Raji (cell line): ENCODE results near the gene WWOX.

Experiments
- POLR2A ChIP-seq: IDR thresholded peaks from 2 replicates; pipeline ENCODE4 v1.6.1; 2011; ENCODE audit warnings: low read depth, low read length, control low read depth; ENCODE audit not compliant: insufficient read depth

The WWOX gene

DNA sequence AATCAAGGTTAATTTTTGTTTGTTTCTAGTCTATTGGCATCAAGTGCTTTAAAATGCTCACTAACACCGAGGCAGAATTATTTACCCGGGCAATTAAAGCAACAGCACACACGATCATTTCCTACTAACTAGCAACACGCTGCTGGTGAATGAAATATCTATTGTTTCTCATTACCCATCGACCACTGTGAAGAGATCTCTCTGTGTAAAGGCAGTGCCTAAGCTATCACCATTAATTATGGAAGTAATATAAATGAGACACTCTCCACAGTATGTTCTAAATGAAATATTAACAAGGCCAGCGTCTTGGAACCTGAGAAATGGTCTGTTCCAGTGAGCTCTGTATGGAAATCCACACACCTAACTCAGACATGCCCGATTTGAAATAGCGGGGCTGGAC lies 1103.5 kb downstream of the WWOX start:
- TF ChIP-seq POLR2A, result no peak

DNA sequence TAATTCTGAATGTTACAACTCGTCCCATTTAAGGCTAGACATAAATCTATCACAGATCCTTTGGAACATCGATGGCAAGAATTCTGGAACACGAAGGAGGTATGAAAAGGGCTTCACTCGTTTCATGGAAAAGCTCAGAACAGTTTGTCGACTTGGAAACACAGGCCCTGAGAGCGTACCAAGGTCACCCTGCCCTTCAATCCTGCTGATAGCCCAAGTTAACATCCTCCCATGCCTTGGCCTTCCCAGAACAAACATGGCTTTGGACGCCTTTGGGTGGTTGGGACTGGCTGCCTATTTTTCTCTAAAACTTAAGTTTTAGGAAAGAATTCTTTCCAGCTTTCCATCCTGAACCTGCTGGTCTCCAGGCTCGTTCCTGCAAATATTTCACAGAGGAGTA lies 1105.0 kb downstream of the WWOX start:
- TF ChIP-seq POLR2A, result no peak

DNA sequence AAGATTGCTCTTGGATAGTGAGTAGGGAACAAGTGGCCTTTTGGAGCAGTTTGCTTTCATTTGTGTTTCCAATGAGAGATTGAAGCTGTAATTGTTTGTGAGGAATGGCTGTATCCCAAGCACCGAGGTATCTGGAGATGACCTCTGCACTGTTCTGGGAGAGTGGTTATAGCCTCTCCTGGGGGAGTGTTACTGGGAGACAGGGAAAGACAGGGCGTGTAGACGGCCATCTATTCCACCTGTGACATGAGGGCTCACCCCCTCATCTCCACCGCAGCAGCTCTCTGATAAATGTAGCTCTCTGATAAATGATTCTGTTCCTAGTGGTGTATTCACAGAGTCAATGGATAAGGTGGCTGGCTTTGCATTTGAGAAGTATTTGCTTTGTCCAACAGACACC lies 1107.4 kb downstream of the WWOX start:
- TF ChIP-seq POLR2A, result no peak

DNA sequence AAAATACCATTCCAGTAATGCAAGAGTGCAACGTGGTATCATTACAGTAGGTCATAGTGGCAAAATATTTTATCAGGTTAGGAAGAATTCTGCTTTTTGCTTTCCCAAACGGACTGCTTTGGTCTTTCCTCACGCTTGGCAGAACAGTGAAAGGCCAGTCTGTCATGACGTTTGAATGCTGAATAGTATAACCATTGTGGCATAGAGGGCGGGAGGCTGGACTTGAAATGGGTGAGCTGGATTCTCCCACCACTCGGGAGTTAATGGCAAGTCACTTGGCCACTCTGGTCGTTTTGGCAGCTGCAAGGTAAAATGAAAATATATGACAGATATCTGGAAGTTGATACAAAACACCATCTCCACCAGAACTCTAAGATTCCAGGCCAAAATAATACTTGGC lies 1109.9 kb downstream of the WWOX start:
- no peak for TF ChIP-seq POLR2A

DNA sequence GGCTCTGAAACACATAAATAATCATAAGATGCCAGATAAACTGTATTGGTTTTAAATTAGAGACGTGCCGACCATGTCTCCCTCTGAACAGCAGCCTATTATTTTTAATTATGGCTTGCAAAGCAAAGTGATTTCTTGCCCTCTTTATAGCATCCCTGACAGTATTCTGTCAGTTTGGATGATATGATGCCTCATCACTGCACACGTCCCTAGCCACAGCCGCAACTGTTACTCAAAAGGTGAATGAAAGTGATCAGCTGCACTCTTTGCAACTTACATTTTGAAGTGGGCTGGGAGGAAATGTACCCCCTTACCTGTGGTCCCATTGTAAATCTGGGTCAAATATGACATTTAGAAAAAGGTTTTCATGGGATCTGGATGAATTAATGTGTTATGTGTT lies 1111.2 kb downstream of the WWOX start:
- no peak for TF ChIP-seq POLR2A

DNA sequence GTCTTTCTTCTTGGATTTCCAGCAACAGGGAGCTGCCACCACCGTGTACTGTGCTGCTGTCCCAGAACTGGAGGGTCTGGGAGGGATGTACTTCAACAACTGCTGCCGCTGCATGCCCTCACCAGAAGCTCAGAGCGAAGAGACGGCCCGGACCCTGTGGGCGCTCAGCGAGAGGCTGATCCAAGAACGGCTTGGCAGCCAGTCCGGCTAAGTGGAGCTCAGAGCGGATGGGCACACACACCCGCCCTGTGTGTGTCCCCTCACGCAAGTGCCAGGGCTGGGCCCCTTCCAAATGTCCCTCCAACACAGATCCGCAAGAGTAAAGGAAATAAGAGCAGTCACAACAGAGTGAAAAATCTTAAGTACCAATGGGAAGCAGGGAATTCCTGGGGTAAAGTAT lies 1112.1 kb downstream of the WWOX start:
- no peak for TF ChIP-seq POLR2A

DNA sequence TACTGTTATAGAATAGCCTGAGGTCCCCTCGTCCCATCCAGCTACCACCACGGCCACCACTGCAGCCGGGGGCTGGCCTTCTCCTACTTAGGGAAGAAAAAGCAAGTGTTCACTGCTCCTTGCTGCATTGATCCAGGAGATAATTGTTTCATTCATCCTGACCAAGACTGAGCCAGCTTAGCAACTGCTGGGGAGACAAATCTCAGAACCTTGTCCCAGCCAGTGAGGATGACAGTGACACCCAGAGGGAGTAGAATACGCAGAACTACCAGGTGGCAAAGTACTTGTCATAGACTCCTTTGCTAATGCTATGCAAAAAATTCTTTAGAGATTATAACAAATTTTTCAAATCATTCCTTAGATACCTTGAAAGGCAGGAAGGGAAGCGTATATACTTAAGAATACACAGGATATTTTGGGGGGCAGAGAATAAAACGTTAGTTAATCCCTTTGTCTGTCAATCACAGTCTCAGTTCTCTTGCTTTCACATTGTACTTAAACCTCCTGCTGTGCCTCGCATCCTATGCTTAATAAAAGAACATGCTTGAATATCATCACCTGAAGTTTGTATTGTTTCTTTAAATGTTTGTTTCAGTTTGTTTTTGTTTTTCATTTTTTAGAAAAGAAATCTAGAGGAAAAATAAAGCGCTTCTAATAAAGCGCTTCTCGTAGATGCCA lies 1112.8 kb downstream of the WWOX start:
- TF ChIP-seq POLR2A, result no peak

DNA sequence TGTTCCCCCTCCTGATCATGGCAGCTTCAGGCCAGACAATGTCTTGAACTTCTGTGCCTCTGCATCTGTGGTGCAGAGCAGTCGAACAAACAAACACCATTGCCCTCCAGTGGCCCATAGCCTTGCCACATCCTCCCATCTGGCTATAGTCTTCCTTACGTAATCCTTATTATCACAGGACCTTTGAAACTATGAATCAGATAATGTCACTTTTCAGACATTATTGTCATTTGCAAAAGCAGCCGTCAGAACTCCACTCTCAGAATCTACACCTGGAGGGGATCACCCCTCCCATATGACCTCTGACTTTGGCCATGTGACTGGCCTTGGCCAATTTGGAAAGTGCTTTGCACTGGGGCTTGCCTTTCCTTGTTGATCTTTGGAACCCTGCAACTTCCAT lies 1113.8 kb downstream of the WWOX start:
- TF ChIP-seq POLR2A, result no peak

DNA sequence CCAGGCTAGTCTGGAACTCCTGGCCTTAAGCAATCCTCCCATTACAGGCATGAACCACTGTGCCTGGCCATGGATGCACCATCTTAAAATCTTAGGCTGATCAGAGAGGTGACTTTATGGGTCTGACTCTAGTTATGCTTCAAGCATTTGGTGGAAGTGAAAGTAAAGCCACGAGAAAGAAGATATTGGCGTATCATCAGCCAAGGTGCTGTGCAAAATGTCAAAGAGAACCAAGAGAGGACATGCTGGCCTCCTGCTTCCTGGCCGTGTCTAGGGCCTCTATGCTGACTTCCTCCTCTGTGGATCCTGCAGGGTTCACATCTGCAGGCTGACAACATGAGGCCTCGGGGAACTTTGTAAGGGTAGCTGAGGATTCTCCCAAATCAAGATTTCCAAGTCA lies 1115.8 kb downstream of the WWOX start:
- no peak for TF ChIP-seq POLR2A

DNA sequence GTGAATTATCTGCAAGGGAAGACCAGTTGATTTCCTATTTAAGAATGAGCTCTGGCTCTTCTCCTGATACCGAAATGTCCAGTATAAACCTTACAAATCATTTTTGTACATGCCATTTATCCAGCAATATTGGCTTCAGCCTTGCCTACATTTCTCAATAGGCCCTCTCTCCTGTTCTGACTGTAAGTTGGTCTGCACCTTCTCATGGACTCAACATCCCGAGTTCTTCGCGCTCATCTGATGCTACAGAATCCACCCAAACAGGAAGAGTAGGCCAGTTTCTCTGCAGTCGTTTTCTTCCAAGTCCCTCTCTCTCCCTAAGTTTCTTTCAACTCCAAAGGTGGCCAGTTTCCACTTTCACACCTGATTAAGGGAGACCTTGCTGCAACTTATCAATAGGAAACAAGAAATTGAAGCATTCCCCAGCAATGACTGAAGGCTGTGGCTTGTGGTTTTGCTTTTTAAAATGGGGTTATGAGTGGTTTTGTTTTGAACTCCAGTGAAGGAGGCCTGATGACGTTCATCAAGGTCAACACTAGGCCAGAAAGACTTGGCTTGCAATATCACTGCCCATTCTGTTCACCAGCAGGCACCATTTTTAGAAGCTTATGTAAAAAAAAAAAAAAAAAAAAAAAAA lies 1118.0 kb downstream of the WWOX start:
- no peak for TF ChIP-seq POLR2A

DNA sequence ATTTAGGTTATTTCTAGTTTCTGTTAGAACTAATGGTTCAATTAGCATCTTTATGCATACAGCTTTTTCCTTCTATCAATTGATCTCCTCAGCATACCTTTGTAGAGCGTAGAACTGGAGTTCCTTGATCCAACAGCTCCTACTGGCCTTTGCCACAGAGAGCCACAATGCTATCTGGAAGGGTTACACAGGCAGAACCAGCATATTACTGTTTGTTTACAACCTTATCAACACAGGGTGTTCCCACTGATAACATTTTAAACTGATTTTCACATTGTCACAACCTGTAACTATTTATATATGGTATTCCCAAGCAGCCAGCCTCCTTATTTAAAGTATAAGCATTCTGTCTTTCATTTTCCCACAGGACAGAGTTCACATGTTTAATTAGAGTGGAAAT lies 1118.9 kb downstream of the WWOX start:
- TF ChIP-seq POLR2A, result no peak

DNA sequence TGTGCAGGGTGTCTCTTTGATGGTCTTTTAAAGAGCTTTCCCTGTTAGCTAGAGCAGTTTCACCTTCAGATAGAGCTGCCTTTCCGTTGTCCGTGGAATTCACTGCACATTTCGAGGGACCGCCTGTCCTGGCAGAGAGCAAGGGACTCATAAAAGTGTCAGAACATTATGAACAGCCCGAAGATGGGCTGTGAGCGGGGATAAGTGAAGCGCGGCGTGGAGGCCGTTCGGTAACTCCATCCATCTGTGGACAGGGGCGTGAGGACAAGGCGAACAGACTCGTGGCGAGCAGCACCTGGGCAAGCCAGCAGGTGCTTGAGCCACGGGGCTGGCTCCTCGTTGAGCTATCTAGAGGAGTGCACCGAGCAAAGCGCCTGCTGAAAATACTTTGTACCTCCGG lies 1129.9 kb downstream of the WWOX start:
- no peak for TF ChIP-seq POLR2A

DNA sequence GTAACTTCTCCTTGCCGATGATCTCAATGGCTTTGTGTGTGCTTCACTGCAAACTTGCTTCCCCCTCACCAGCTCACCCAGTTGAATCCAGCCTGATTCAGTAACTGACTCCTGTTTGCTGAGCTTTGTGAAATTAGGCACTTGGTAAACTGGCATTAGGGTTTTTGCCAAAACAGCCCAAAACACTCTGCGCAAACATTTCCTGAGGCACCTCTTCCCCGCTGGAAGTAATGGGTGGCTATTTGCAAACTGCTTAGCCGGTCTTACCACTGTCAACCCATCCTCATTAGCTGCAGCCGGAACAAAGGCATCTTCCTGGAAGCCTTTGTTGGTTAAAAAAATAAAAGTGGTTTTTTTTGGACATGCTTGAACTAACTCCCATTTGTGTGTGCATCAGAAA lies 1147.9 kb downstream of the WWOX start:
- no peak for TF ChIP-seq POLR2A

DNA sequence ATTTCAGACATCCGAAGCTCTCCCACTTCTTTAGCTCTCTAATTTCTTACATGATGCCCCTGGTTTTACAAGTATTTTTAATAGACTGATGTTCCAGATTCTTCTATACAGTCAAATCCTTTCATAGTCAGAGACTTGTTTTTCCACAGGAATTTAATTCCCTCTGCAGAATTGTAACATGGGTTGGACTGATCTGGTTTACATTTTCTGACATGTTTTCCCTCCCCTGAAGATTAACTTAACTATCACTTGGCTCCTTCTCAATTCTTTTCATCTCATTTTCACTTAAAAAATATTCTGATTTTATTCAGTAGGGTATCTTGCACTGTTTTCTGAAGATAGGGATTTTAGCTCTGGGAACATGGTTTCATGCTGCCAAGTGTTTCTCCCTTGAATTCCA lies 1148.9 kb downstream of the WWOX start:
- no peak for TF ChIP-seq POLR2A

DNA sequence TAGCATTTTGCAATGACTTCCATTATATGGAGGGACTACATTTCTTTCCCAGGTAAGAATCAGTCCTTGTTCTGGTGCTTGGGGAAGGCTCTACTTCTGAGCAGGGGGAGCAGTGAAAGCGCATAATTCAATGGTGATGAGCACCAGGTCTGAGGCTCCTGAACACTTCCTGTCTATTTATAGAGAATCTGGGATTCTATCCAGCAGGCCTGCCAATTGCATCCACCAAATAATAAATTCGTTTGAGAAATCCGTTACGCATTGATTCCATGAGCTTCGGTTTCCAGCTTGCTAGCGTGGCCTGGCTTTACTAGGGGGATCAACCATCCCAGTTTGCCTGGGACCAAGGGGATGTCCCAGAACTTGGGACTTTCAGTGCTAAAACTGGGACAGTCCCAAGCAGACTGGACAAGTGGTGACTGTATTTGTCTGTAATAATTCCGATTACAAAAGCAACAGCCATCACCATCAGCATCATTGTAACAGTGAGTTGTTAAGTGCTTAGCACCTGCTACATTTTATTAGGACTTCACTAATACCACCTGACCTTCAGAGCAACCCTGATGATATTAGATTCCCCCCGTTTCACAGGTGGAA lies 1151.1 kb downstream of the WWOX start:
- TF ChIP-seq POLR2A, result no peak

DNA sequence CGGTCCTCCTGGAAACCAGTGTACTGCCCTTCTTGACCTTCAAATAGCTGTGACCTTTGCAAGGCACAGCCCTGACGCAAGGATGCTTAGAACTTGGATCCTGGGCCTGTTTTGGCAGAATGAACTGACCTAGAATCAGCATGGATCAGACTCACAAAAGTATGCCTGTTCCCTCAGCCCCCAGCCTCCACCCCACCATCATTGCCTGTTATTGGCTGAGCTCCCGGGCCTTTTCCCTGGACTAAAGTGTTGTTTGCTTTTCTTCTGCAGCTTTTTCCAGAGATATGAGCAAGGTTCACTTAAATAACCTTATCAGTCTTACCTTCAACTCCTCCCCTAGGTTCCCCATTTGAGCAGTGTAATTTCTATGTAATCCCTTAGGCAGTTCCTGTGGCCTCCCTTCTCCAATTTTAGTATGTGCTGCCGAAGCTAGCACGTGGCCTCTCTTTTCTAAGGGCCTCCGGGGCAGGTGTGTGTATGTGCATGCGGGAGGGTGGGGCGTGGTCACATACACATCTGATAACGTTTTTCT lies 1153.7 kb downstream of the WWOX start:
- TF ChIP-seq POLR2A, result no peak

DNA sequence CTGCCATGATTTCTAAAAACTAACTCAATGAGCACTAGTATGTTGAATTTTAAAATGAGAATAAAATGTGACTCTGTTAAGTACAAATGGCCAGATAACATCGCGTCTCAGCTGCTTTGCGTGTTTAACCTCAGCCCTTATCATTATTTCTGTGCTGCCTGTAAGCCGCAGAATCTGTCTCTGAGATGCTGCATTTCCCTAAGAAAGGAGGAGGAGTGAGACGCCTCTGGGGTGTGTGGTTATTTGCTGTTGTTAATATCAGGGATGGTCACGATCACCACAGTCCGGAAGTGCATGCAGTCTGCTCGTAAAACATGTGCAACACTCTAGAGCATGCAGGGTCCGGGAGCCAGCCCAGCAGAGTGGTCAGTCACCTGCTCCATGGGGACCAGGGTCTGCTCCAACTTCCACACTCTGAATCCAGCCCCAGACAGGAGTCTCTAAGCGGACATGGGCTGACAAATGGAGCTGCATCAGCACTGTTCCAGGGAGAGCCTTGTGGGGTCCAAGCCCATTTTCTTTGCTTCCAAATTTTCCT lies 1158.6 kb downstream of the WWOX start:
- no peak for TF ChIP-seq POLR2A

DNA sequence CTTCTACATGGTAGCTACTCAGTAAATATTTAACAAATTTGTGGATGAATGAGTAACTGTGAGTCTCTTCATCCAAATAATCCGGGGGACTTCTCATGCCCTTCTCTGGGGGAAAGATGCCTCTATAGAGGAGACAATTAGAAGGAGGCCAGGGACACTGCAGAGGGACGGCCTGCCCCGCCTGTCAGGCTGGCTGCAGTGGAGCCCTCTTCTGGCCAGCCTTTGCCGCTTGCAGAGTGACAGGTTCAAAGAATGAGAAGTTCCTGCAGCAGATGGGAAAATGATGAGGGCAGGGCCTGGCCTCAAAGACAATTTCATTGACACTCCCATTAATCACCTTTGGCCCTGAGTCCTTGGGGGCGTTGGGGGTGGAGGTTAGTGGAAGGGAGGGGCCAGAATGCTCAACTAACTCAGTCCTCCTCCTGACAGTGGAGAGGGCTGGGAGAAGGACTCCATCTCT lies 1162.1 kb downstream of the WWOX start:
- no peak for TF ChIP-seq POLR2A
